ENCODE data around the gene SEMA3E.
"Not testable (repeated sequence)": the region's sequence is repeated elsewhere in the genome, so short reads cannot be mapped to it uniquely, and the experiment has no call there.

The SEMA3E gene

DNA sequence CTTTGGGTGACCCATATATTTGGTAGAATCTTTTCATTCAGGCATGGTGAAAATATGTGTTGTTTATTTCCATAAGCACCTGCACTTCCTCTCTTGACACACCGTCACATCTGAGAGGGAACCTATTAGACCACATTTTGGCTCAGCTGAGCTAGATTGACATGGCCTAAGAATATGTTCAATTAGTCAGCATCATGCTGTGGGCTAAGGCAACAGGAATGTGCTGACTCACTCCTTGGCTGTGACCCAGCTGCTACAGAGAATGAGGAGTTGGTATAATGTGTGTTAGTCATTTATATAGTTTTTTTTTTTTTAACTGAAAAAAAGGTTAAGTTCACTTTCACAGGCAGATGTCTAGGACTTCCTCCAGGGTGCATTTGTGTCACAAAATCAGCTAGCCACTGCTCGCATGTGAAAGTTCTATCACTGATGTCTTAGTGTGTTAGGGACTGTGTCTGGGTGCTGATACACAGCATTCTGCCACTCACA lies 180.6 kb downstream of the SEMA3E start:
- no peak overlapping the region for H3K27ac Mint-ChIP-seq
- H3K4me1 Mint-ChIP-seq (ENCODE audit: low read depth) = no peaks in the 10 kb centered on the region
- H3K9me3 Mint-ChIP-seq = no peaks in the 10 kb centered on the region
- H3K36me3 Mint-ChIP-seq (ENCODE audit: low read depth) = no peaks in the 10 kb centered on the region
- H3K4me3 Mint-ChIP-seq = no peak overlapping the region
- no peaks in the 10 kb centered on the region for H3K27me3 Mint-ChIP-seq

DNA sequence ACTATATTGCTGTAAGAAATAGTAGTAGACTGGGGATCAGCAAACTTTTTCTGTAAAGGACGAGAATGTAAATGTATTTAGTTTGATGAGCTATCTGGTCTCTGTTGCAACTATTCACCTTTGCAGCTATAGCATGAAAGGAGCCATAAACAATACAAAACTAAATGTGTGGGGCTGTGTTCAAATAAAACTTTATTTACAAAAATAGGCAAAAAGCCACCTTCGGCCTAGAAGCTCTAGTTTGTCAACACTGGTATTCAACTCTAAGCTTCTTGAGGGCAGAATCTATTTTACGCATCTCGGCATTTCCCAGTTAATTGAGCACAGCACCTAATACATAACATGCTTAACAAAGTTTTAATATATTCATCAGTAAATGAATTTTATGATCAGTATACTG lies 181.4 kb downstream of the SEMA3E start:
- H3K4me1 Mint-ChIP-seq (ENCODE audit: low read depth) = no peaks in the 10 kb centered on the region
- no peaks in the 10 kb centered on the region for H3K9me3 Mint-ChIP-seq
- H3K27me3 Mint-ChIP-seq = no peaks in the 10 kb centered on the region
- H3K27ac Mint-ChIP-seq = no peak overlapping the region
- no peaks in the 10 kb centered on the region for H3K36me3 Mint-ChIP-seq (ENCODE audit: low read depth)
- H3K4me3 Mint-ChIP-seq = no peak overlapping the region

DNA sequence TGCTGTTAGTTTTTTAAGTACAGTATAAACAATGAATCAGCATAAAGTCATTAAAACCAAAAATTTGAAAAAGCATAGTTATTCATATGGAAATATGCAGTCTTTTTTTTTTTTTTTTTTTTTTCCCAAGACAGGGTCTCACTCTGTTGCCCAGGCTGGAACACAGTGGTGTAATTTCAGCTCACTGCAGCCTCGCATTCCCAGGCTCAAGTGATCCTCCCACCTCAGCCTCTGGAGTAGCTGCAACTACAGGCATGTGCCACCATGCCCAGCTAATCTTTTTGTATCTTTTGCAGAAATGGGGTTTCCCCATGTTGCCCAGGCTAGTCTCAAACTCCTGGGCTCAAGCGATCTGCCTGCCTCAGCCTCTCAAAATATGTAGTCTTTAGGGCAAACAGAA lies 182.0 kb downstream of the SEMA3E start:
- Mint-ChIP-seq H3K4me3 (no peak overlapping the region), H3K4me1 (ENCODE audit: low read depth) (no peaks in the 10 kb centered on the region), H3K27me3 (no peaks in the 10 kb centered on the region), H3K36me3 (ENCODE audit: low read depth) (no peaks in the 10 kb centered on the region), H3K9me3 (no peaks in the 10 kb centered on the region), H3K27ac (no peak overlapping the region)

DNA sequence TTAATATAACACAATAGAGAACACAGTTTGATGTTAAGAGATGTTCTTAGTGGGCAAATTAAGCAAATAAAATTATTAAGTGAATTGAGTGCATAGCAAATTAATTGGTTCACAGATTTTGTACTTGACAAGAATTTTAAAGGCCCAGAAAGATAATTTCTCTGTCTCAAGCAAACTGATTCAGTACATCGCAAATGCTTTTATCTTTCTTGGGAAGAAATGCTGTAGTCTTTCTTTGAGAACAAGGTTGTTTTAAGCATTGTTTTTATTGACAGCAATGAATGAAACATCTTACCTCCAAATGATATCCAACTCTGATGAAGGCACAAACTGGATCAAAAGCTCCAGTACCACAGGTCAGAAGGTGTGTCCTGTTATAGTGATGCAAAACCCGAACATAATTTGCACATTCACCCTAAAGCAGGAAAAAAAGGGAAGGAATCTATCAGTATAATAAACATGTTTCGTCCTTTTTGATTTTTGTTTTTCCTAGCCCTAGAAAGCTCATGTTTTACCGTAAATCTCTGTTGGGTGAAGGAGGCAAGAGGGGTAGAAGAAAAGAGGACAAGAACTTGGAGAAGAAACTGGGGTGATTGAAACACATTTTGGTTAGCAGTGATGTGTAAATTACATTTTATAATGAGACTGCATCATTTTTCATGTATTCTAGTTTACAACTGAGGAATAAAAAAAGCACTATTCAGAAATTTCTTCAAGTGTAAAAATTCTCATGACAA lies 182.6 kb downstream of the SEMA3E start:
- H3K9me3 Mint-ChIP-seq = no peaks in the 10 kb centered on the region
- H3K27me3 Mint-ChIP-seq = no peaks in the 10 kb centered on the region
- H3K27ac Mint-ChIP-seq = no peak overlapping the region
- H3K4me3 Mint-ChIP-seq = no peak overlapping the region
- H3K4me1 Mint-ChIP-seq (ENCODE audit: low read depth) = no peaks in the 10 kb centered on the region
- no peaks in the 10 kb centered on the region for H3K36me3 Mint-ChIP-seq (ENCODE audit: low read depth)

DNA sequence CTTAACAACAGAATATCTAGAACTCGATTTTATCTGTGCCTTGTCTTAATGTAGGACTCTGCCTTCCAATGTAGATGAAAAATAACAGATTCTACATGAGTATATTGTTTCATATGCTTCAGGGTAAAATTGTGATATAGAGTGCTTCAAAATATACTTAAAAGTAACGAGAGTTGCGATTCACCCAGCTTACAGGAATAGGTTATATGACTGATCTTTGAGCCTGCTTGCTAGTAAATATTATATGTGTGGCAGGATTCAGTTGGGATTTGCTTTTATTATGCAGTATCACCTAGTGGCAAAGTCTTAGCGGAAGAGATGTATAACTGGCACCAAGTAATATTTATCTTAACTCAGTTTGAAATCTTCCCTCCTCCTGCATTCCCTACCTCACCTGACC lies 183.3 kb downstream of the SEMA3E start:
- Mint-ChIP-seq H3K4me1 (ENCODE audit: low read depth) (no peaks in the 10 kb centered on the region), H3K4me3 (no peak overlapping the region), H3K27ac (no peak overlapping the region), H3K36me3 (ENCODE audit: low read depth) (no peaks in the 10 kb centered on the region), H3K27me3 (no peaks in the 10 kb centered on the region), H3K9me3 (peaks cover 5% of the 10 kb centered on the region)

DNA sequence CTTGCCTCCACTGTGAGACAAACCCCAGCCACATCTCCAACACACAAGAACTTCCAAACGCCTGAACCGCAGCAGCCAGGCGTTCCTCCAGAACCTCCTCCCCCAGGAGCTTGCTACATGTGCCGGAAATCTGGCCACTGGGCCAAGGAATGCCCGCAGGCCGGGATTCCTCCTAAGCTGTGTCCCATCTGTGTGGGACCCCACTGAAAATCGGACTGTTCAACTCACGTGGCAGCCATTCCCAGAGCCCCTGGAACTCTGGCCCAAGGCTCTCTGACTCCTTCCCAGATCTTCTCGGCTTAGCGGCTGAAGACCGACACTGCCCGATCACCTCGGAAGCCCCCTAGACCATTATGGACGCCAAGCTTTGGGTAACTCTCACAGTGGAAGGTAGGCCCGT lies 187.1 kb downstream of the SEMA3E start:
- not testable (repeated sequence) for H3K4me1 Mint-ChIP-seq (ENCODE audit: low read depth); H3K27me3 Mint-ChIP-seq; H3K27ac Mint-ChIP-seq; H3K4me3 Mint-ChIP-seq; H3K9me3 Mint-ChIP-seq; H3K36me3 Mint-ChIP-seq (ENCODE audit: low read depth)

DNA sequence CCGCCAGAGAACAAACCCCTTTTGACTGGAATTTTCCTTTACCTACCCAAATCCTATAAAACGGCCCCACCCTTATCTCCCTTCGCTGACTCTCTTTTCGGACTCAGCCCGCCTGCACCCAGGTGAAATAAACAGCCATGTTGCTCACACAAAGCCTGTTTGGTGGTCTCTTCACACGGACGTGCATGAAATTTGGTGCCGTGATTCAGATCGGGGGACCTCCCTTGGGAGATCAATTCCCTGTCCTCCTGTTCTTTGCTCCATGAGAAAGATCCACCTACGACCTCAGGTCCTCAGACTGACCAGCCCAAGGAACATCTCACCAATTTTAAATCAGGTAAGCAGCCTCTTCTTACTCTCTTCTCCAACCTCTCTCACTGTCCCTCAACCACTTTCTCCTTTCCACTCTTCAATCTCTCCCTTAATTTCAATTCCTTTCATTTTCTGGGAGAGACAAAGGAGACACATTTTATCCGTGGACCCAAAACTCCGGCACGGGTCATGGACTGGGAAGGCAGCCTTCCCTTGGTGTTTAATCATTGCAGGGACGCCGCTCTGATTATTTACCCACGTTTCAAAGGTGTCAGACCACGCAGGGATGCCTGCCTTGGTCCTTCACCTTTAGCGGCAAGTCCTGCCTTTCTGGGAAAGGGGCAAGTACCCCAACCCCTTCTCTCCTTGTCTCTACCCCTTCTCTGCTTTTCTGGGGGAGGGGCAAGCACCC lies 188.8 kb downstream of the SEMA3E start:
- not testable (repeated sequence) for H3K4me1 Mint-ChIP-seq (ENCODE audit: low read depth); H3K27me3 Mint-ChIP-seq; H3K36me3 Mint-ChIP-seq (ENCODE audit: low read depth); H3K27ac Mint-ChIP-seq; H3K4me3 Mint-ChIP-seq; H3K9me3 Mint-ChIP-seq

DNA sequence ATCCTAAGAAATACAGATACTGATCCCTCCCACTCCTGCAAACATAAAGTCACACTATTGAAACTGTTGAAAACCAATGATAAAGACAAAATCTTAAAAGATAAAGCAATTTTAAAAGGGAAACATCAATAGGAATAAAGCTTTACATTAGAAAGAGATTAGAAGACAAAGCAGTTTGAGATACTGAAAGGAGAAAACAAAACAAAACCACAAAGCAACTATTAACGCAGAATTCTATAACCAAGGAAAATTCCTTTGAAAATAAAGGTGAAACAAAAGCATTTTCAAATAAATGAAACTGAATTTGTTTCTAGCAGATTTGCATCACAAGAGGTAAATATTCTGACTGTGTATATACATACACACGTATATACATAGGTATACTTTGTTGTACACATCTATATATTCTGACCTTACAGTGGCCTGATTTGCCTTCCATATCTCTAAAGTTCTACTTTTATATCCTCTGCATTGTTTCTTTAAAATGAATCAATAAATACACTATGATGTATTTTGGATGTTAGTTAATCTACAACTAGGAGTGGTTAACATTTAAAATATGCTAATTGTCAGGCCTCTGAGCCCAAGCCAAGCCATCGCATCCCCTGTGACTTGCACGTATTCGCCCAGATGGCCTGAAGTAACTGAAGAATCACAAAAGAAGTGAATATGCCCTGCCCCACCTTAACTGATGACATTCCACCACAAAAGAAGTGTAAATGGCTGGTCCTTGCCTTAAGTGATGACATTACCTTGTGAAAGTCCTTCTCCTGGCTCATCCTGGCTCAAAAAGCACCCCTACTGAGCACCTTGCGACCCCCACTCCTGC lies 189.6 kb downstream of the SEMA3E start:
- not testable (repeated sequence) for H3K4me3 Mint-ChIP-seq; H3K27ac Mint-ChIP-seq; H3K27me3 Mint-ChIP-seq; H3K4me1 Mint-ChIP-seq (ENCODE audit: low read depth); H3K36me3 Mint-ChIP-seq (ENCODE audit: low read depth); H3K9me3 Mint-ChIP-seq

DNA sequence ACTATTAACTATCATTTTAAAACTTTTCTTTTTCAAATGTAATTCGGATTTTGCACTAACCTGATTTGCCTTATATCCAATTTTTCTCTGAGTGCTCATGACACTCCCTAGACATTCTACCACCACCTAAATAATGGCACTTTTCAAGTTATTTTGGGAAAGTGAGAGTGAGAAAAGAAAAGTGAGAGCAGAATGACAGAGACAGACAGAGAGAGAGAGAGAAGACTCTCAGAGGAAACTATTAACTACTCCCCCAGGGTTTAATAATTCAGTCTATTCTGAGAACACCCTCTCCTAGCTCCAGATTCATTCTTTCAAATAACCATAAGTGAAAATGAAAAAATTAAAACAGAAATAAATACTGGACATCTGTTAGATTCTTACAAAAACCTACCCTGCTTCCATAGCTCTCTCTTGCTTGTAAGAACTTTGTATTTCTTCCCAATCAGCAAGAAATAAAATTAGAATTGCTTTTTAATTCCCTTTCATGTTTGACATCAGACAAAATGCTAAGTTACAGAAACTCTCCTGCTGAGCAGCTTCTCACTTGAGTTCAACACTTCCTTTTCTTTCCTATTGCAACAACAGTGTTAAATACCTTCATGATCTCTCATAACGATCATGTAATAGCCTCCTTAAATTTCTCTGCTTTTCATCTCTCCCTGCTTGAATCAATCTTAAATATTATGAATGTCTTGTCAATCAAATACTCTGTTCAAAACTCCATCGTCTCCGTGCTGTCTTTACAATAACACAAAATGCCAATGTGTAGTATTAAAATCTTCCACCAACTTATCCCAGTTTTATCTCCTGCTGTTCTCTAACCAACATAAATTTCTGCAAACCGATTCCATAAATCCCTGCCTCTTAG lies 191.7 kb downstream of the SEMA3E start:
- Mint-ChIP-seq H3K4me1 (ENCODE audit: low read depth) (no peaks in the 10 kb centered on the region), H3K27me3 (no peaks in the 10 kb centered on the region), H3K27ac (no peak overlapping the region), H3K4me3 (no peak overlapping the region), H3K36me3 (ENCODE audit: low read depth) (no peaks in the 10 kb centered on the region), H3K9me3 (peaks cover 5% of the 10 kb centered on the region)

DNA sequence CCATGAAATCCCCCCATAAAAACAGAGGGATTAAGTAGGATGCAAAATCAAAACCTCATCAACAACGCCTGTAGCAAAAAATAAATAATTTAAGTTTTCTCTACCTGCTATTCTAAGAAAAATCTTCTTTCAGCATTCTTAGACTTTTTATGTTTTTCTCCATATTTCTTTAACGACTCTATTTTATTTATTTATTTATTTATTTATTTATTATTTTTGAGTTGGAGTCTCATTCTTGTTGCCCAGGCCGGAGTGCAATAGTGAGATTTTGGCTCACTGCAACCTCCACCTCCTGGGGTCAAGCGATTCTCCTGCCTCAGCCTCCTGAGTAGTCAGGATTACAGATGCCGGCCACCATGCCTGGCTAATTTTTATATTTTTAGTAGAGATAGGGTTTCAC lies 192.5 kb downstream of the SEMA3E start:
- H3K27ac Mint-ChIP-seq = no peak overlapping the region
- no peak overlapping the region for H3K4me3 Mint-ChIP-seq
- H3K27me3 Mint-ChIP-seq = no peaks in the 10 kb centered on the region
- H3K4me1 Mint-ChIP-seq (ENCODE audit: low read depth) = no peaks in the 10 kb centered on the region
- peaks cover 5% of the 10 kb centered on the region for H3K9me3 Mint-ChIP-seq
- no peaks in the 10 kb centered on the region for H3K36me3 Mint-ChIP-seq (ENCODE audit: low read depth)

DNA sequence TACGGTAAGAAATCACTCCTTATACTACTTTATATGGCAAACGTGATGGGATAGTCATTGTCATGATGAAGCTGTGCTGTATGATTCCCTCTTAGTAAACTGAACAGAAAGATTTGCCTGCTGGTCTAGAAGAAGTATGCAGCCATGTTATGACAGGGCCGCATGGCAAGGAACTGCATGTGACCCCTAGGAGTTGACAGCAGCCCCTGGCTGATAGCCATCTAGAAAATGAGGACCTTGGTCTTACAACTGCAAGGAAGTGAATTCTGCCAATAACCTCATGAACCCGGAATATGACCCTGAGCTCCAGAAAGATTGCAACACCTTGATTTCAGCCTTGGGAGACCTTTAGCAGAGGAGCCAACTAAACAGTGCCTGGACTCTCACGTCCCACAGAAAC lies 193.3 kb downstream of the SEMA3E start:
- H3K9me3 Mint-ChIP-seq = no peaks in the 10 kb centered on the region
- no peak overlapping the region for H3K4me3 Mint-ChIP-seq
- H3K27ac Mint-ChIP-seq = no peak overlapping the region
- H3K4me1 Mint-ChIP-seq (ENCODE audit: low read depth) = no peaks in the 10 kb centered on the region
- H3K36me3 Mint-ChIP-seq (ENCODE audit: low read depth) = no peaks in the 10 kb centered on the region
- no peaks in the 10 kb centered on the region for H3K27me3 Mint-ChIP-seq

DNA sequence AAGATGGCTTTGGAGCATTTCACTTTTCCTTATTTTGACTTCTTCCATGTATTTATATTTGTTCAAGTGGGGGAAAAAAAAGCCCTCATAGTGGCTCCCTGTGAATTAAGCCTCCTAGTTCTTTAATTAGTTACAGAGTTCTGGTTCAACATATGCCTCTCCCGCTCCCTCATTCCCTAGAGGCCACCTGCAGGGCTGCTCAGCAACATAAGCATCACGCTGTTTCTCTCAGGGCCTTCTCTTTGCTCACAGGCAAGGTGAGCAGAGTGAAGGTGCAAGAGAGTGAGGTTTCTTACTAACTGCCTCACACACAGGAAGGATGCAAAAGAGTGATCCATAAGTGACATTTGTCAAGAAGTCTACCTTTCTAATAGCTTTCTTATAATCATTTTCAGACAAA lies 196.7 kb downstream of the SEMA3E start:
- Mint-ChIP-seq H3K27ac (no peak overlapping the region), H3K4me1 (ENCODE audit: low read depth) (no peaks in the 10 kb centered on the region), H3K36me3 (ENCODE audit: low read depth) (no peaks in the 10 kb centered on the region), H3K9me3 (peaks cover 4% of the 10 kb centered on the region), H3K27me3 (no peaks in the 10 kb centered on the region), H3K4me3 (no peak overlapping the region)

DNA sequence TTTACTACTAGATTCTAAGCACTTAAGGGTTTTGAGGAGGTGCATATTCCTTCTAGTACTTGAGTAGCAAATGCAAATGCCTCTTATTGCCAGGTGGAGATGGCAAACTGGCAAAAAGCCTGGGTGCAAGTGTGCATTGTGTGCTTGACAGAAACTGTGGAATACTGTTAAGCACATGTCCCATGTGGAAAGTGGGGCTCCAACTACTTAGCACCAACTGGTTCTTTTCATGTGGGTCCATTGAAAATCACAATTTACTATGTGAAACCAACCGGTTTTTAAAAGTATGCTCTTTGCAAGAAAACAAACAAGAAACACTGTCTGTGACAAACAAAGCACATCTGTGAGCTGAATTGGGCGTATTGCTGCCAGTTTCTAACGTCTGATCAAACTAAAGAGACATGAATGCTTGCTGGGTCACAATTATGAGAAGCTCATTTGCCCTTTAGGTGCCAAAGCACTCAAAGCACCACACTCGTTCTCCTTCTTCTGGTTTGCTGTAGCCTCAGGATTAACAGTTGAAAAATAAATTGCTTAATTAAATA lies 197.4 kb downstream of the SEMA3E start:
- Mint-ChIP-seq H3K27me3 (no peaks in the 10 kb centered on the region), H3K4me1 (ENCODE audit: low read depth) (no peaks in the 10 kb centered on the region), H3K4me3 (no peak overlapping the region), H3K36me3 (ENCODE audit: low read depth) (no peaks in the 10 kb centered on the region), H3K9me3 (peaks cover 4% of the 10 kb centered on the region), H3K27ac (no peak overlapping the region)

DNA sequence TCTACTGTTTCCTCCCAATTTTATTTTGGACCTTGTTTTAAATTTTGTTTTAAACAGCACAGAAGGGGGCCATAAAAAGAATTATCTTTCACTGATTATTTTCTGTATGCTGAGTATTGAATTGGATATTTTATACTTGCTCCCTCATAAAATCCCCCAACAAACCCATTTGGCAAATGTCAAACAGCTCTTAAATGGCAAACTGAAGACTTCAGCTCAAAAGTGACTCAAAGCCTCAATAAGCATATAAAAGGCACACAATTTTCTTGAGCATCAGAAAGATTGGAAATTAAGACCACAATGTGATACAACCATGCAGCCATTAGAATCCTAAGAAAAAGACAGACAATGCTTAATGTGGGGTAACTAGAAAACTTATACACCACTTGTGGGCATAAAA lies 199.2 kb downstream of the SEMA3E start:
- Mint-ChIP-seq H3K4me3 (no peak overlapping the region), H3K36me3 (ENCODE audit: low read depth) (no peaks in the 10 kb centered on the region), H3K27me3 (no peaks in the 10 kb centered on the region), H3K27ac (no peak overlapping the region), H3K9me3 (peaks cover 4% of the 10 kb centered on the region), H3K4me1 (ENCODE audit: low read depth) (no peaks in the 10 kb centered on the region)
